Breast epithelium (tissue), 4 donors: ENCODE results near the gene PGM5. TPM values are rescaled to one million over a fixed set of nuclear protein-coding genes. Genes with fewer than 3 reads are reported as not detected.

Source experiments
- DNase-seq, 2 donors: peaks; one replicate each; pipeline ENCODE4 v3.0.0-alpha.2; 2019; ENCODE audit warnings: low spot score in 2 of 2
- H3K27ac ChIP-seq, 2 donors: fragments of 200-600 bp; sonication (generic) in 1 of 2; one replicate each; pipeline ENCODE4 v1.5.1; 2016 to 2019; ENCODE audit warnings: mild to moderate bottlenecking in 1 of 2
- H3K27me3 ChIP-seq, 2 donors: fragments of 200-600 bp; sonication (generic) in 1 of 2; one replicate each; pipeline versions ENCODE4 v1.5.1 to v1.6.0; 2017 to 2019; ENCODE audit warnings: control low read depth in 1 of 2, mild to moderate bottlenecking in 1 of 2
- H3K36me3 ChIP-seq: fragments of 200-600 bp; one replicate; pipeline ENCODE4 v1.5.1; 2019
- H3K4me1 ChIP-seq, 2 donors: fragments of 200-600 bp; sonication (generic); one replicate each; pipeline ENCODE4 v1.5.1; 2016 to 2019; ENCODE audit warnings: control low read depth in 1 of 2
- H3K4me3 ChIP-seq, 3 donors: fragments of 200-600 bp; sonication (generic); 1 replicate in 2 of 3; 2 replicates in 1 of 3; pipeline ENCODE4 v1.5.1; 2016 to 2019; ENCODE audit warnings: mild to moderate bottlenecking in 3 of 3, moderate library complexity in 2 of 3
- H3K9me3 ChIP-seq, 2 donors: fragments of 200-600 bp; sonication (generic) in 1 of 2; one replicate each; pipeline ENCODE4 v1.5.1; 2016 to 2019; ENCODE audit warnings: control low read depth in 1 of 2
- CTCF ChIP-seq, 3 donors: fragments of 450-650 bp; IDR thresholded peaks; one replicate each; pipeline ENCODE4 v1.5.1; 2016 to 2017; ENCODE audit warnings: antibody characterized with exemption in 3 of 3, mild to moderate bottlenecking in 3 of 3, moderate library complexity in 3 of 3
- POLR2A ChIP-seq: fragments of 450-650 bp; IDR thresholded peaks from one replicate; pipeline ENCODE4 v1.6.1; 2016; ENCODE audit warnings: antibody characterized with exemption, mild to moderate bottlenecking, moderate library complexity
- POLR2AphosphoS5 ChIP-seq, 3 donors: sonication (generic); formaldehyde crosslinking; IDR thresholded peaks; one replicate each; pipeline ENCODE4 v1.6.1; 2017; ENCODE audit warnings: antibody characterized with exemption in 3 of 3
- intact Hi-C: fragments of 100-400 bp; cut with DNase I; formaldehyde crosslinking; loops from one replicate; pipeline ENCODE4 v1.15.1; 2023; ENCODE audit warnings: low total_unique reads
- total RNA-seq, 3 donors: library from RNA; depleted of rRNA; stranded (reverse); fragments of >200 nt; gene quantifications; one replicate each; pipeline ENCODE4 v1.1.0, GENCODE V29; 2016

Gene PGM5
- total RNA-seq, 3 donors from 2014 or later = 11.6 to 30.8 (median 22.2) TPM

GRCh38 chr9:68555437-68556150 is 199.2 kb downstream of the PGM5 start:
- H3K27ac ChIP-seq = no peak overlapping the region
- H3K36me3 ChIP-seq = no peaks in the 10 kb centered on the region
- no peak overlapping the region for H3K4me3 ChIP-seq
- intact Hi-C loops = no loop called here
- H3K4me1 ChIP-seq = no peaks in the 10 kb centered on the region
- no peaks in the 10 kb centered on the region for H3K9me3 ChIP-seq
- no peaks in the 10 kb centered on the region for H3K27me3 ChIP-seq
- no peak for DNase-seq
- TF ChIP-seq CTCF (IDR thresholded peaks at IDR 0.05) (no peak), POLR2AphosphoS5 (IDR thresholded peaks at IDR 0.05) (no peak), POLR2A (no peak)

- H3K27ac ChIP-seq = no peak overlapping the region
- no peaks in the 10 kb centered on the region for H3K27me3 ChIP-seq
- no peaks in the 10 kb centered on the region for H3K9me3 ChIP-seq
- DNase-seq = no peak
- H3K4me3 ChIP-seq = no peak overlapping the region
- TF ChIP-seq CTCF (IDR thresholded peaks at IDR 0.05) (no peak), POLR2A (no peak), POLR2AphosphoS5 (IDR thresholded peaks at IDR 0.05) (no peak)
- no peaks in the 10 kb centered on the region for H3K36me3 ChIP-seq
- H3K4me1 ChIP-seq = no peaks in the 10 kb centered on the region
- intact Hi-C loops = no loop called here
Measured at GRCh38 chr9:68558545-68558944, 202.1 kb downstream of the PGM5 start.

GRCh38 chr9:68560071-68560844 is 203.8 kb downstream of the PGM5 start:
- Histone ChIP-seq H3K4me1 (no peaks in the 10 kb centered on the region), H3K4me3 (no peak overlapping the region), H3K27me3 (no peaks in the 10 kb centered on the region), H3K9me3 (no peaks in the 10 kb centered on the region), H3K36me3 (no peaks in the 10 kb centered on the region), H3K27ac (peak overlapping the region in 1 of 2 donors; percentile 69)
- intact Hi-C loops = no loop called here
- TF ChIP-seq CTCF (IDR thresholded peaks at IDR 0.05) = no peak
- DNase-seq = no peak

- H3K4me3 ChIP-seq = no peak overlapping the region
- no peaks in the 10 kb centered on the region for H3K36me3 ChIP-seq
- H3K9me3 ChIP-seq = no peaks in the 10 kb centered on the region
- DNase-seq = no peak
- no peaks in the 10 kb centered on the region for H3K4me1 ChIP-seq
- no peaks in the 10 kb centered on the region for H3K27me3 ChIP-seq
- no peak overlapping the region for H3K27ac ChIP-seq
- intact Hi-C loops = no loop called here
- TF ChIP-seq POLR2AphosphoS5 (IDR thresholded peaks at IDR 0.05) (no peak), POLR2A (no peak), CTCF (IDR thresholded peaks at IDR 0.05) (no peak)
Measured at GRCh38 chr9:68562461-68562860, 206.1 kb downstream of the PGM5 start.

- TF ChIP-seq CTCF (IDR thresholded peaks at IDR 0.05) = no peak
- no peak for TF ChIP-seq POLR2A
- TF ChIP-seq POLR2AphosphoS5 (IDR thresholded peaks at IDR 0.05) = no peak
- intact Hi-C loops = no loop called here
- no peaks in the 10 kb centered on the region for H3K27me3 ChIP-seq
Measured at GRCh38 chr9:68567565-68567964, 211.2 kb downstream of the PGM5 start.

More at GRCh38 chr9:68567565-68567964, 211.2 kb downstream of the PGM5 start:
- H3K4me3 ChIP-seq = no peak overlapping the region
- H3K36me3 ChIP-seq = no peaks in the 10 kb centered on the region
- no peaks in the 10 kb centered on the region for H3K4me1 ChIP-seq
- no peak for DNase-seq
- no peaks in the 10 kb centered on the region for H3K9me3 ChIP-seq
- no peak overlapping the region for H3K27ac ChIP-seq
